ENCODE measurements around the gene CNNM4. TPM values are rescaled to one million over a fixed set of nuclear protein-coding genes. Genes with fewer than 3 reads are reported as not detected.
"Not testable (repeated sequence)": the region's sequence is repeated elsewhere in the genome, so short reads cannot be mapped to it uniquely, and the experiment has no call there.

The CNNM4 gene
- total RNA-seq, 1 donor from 2014 or later, result 2.4 TPM

GRCh38 chr2:96795076-96795475 is 34.4 kb downstream of the CNNM4 start:
- no peak for DNase-seq

GRCh38 chr2:96796497-96796896 is 35.8 kb downstream of the CNNM4 start:
- DNase-seq, result not testable (repeated sequence)

- DNase-seq, result no peak
Measured at GRCh38 chr2:96797066-96797625, 36.4 kb downstream of the CNNM4 start.

- DNase-seq, result no peak
Measured at GRCh38 chr2:96798733-96799622, 38.3 kb downstream of the CNNM4 start.

- DNase-seq, result no peak
Measured at GRCh38 chr2:96799623-96799935, 38.9 kb downstream of the CNNM4 start.

- DNase-seq, result no peak
Measured at GRCh38 chr2:96800061-96801004, 39.6 kb downstream of the CNNM4 start.

GRCh38 chr2:96801005-96801785 is 40.5 kb downstream of the CNNM4 start:
- peak; percentile 77 for DNase-seq

- no peak for DNase-seq
Measured at GRCh38 chr2:96801786-96802595, 41.3 kb downstream of the CNNM4 start.

GRCh38 chr2:96802721-96803120 is 42.0 kb downstream of the CNNM4 start:
- DNase-seq, result no peak

GRCh38 chr2:96804986-96805385 is 44.3 kb downstream of the CNNM4 start:
- no peak for DNase-seq

- not testable (repeated sequence) for DNase-seq
Measured at GRCh38 chr2:96805946-96806345, 45.2 kb downstream of the CNNM4 start.

GRCh38 chr2:96806468-96807126 is 45.9 kb downstream of the CNNM4 start:
- DNase-seq, result no peak

- DNase-seq, result no peak
Measured at GRCh38 chr2:96807127-96807471, 46.4 kb downstream of the CNNM4 start.

- DNase-seq, result no peak
Measured at GRCh38 chr2:96808176-96808837, 47.6 kb downstream of the CNNM4 start.

GRCh38 chr2:96809216-96809882 is 48.6 kb downstream of the CNNM4 start:
- DNase-seq, result no peak

- DNase-seq, result no peak
Measured at GRCh38 chr2:96809951-96810782, 49.5 kb downstream of the CNNM4 start.

GRCh38 chr2:96810783-96811192 is 50.1 kb downstream of the CNNM4 start:
- no peak for DNase-seq

GRCh38 chr2:96811917-96812316 is 51.2 kb downstream of the CNNM4 start:
- DNase-seq, result no peak

GRCh38 chr2:96813656-96814055 is 53.0 kb downstream of the CNNM4 start:
- DNase-seq, result no peak
